T-helper 2 cell (primary cell): Measurements from ENCODE around the gene OASL.
"Not testable (repeated sequence)": the region's sequence is repeated elsewhere in the genome, so short reads cannot be mapped to it uniquely, and the experiment has no call there.

Source experiments
- DNase-seq, 5 experiments: peaks; one replicate each; pipeline versions ENCODE4 v3.0.0 to v3.0.0-alpha.2; 2012 to 2022
- total RNA-seq, 2 donors: gene quantifications; one replicate each; lab custom pipeline; 2026; lab: John Stamatoyannopoulos, UW

OASL gene
- total RNA-seq = 112 to 140 reads per million in 2 donors

- DNase-seq = peak; percentile 28 to 65 (median 61)
These were observed at the start of gene OASL for GRCh38 chr12:121038861-121039668. Gene OASL (minus strand): TSS chr12:121039246. CDS start chr12:121038971, 275 bp downstream.

GRCh38 chr12:121088195-121088585 is 49.1 kb upstream of the OASL start:
- DNase-seq = no peak

- peak in 1 of 5 experiments; percentile 16 for DNase-seq
These were observed 48.6 kb upstream of the OASL start for GRCh38 chr12:121087467-121088194.

- DNase-seq = no peak
These were observed 47.8 kb upstream of the OASL start for GRCh38 chr12:121086781-121087295.

- DNase-seq = no peak
These were observed 46.7 kb upstream of the OASL start for GRCh38 chr12:121085506-121086353.

GRCh38 chr12:121085069-121085468 is 46.0 kb upstream of the OASL start:
- no peak for DNase-seq

- DNase-seq = no peak
These were observed 45.2 kb upstream of the OASL start for GRCh38 chr12:121084229-121084628.

GRCh38 chr12:121080909-121081308 is 41.9 kb upstream of the OASL start:
- DNase-seq = no peak

GRCh38 chr12:121079736-121080272 is 40.8 kb upstream of the OASL start:
- no peak for DNase-seq

GRCh38 chr12:121077440-121077839 is 38.4 kb upstream of the OASL start:
- not testable (repeated sequence) for DNase-seq

GRCh38 chr12:121075911-121076310 is 36.9 kb upstream of the OASL start:
- not testable (repeated sequence) for DNase-seq

GRCh38 chr12:121072147-121072546 is 33.1 kb upstream of the OASL start:
- no peak for DNase-seq

- no peak for DNase-seq
These were observed 30.2 kb upstream of the OASL start for GRCh38 chr12:121069206-121069605.

- DNase-seq = no peak
These were observed 26.3 kb upstream of the OASL start for GRCh38 chr12:121065345-121065744.

- not testable (repeated sequence) for DNase-seq
These were observed 25.5 kb upstream of the OASL start for GRCh38 chr12:121064586-121064985.

- DNase-seq = no peak
These were observed 25.1 kb upstream of the OASL start for GRCh38 chr12:121064116-121064515.

GRCh38 chr12:121062391-121063045 is 23.5 kb upstream of the OASL start:
- DNase-seq = no peak

GRCh38 chr12:121061831-121062230 is 22.8 kb upstream of the OASL start:
- no peak for DNase-seq

GRCh38 chr12:121060149-121061001 is 21.3 kb upstream of the OASL start:
- peak; percentile 17 to 86 (median 49) for DNase-seq

- no peak for DNase-seq
These were observed 20.2 kb upstream of the OASL start for GRCh38 chr12:121059031-121059898.
